Vagina (tissue), 2 donors: ENCODE measurements around the gene RNU1-1. TPM values are rescaled to one million over a fixed set of nuclear protein-coding genes. Genes with fewer than 3 reads are reported as not detected.
"Not testable (repeated sequence)": the region's sequence is repeated elsewhere in the genome, so short reads cannot be mapped to it uniquely, and the experiment has no call there.

Experiments
- DNase-seq, 2 donors: peaks; one replicate each; pipeline ENCODE4 v3.0.0-alpha.2; 2017; ENCODE audit errors: extremely low spot score in 2 of 2
- H3K27ac ChIP-seq: fragments of 200-600 bp; sonication (generic); one replicate; pipeline ENCODE4 v1.5.1; 2019
- H3K27me3 ChIP-seq: fragments of 200-600 bp; sonication (generic); one replicate; pipeline ENCODE4 v1.5.1; 2019
- H3K36me3 ChIP-seq, 2 donors: fragments of 200-600 bp; sonication (generic); one replicate each; pipeline ENCODE4 v1.5.1; 2017 to 2019
- H3K4me1 ChIP-seq: fragments of 200-600 bp; sonication (generic); one replicate; pipeline ENCODE4 v1.5.1; 2019
- H3K4me3 ChIP-seq, 2 donors: fragments of 200-600 bp; sonication (generic); 1 replicate in 1 of 2; 2 replicates in 1 of 2; pipeline ENCODE4 v1.5.1; 2016 to 2019
- H3K9me3 ChIP-seq: fragments of 200-600 bp; sonication (generic); one replicate; pipeline ENCODE4 v1.5.1; 2019
- CTCF ChIP-seq, 3 experiments: fragments of 450-650 bp in 2 of 3; fragments of 200-600 bp in 1 of 3; sonication (generic) in 1 of 3; IDR thresholded peaks; one replicate each; pipeline ENCODE4 v1.5.1; 2017 to 2019; ENCODE audit warnings: antibody characterized with exemption in 3 of 3, mild to moderate bottlenecking in 2 of 3, moderate library complexity in 2 of 3
- POLR2A ChIP-seq, 2 donors: fragments of 450-650 bp; IDR thresholded peaks; one replicate each; pipeline ENCODE4 v1.6.1; 2017; ENCODE audit warnings: antibody characterized with exemption in 2 of 2, mild to moderate bottlenecking in 2 of 2, moderate library complexity in 2 of 2
- POLR2AphosphoS5 ChIP-seq, 2 donors: sonication (generic); formaldehyde crosslinking; IDR thresholded peaks; one replicate each; pipeline ENCODE4 v1.9.0; 2017; ENCODE audit warnings: antibody characterized with exemption in 2 of 2, mild to moderate bottlenecking in 2 of 2, low read depth in 1 of 2; ENCODE audit not compliant: insufficient read depth in 1 of 2
- intact Hi-C: fragments of 100-400 bp; cut with DNase I; formaldehyde crosslinking; loops from one replicate; pipeline ENCODE4 v1.15.1; 2023
- total RNA-seq: library from RNA; depleted of rRNA; stranded (reverse); fragments of >200 nt; gene quantifications from one replicate; pipeline ENCODE4 v1.2.3, GENCODE V29; 2016

The RNU1-1 gene
- total RNA-seq, 1 donor from 2014 or later: 19,908 TPM

- H3K36me3 ChIP-seq, DNase-seq, H3K4me1 ChIP-seq, intact Hi-C loops, H3K9me3 ChIP-seq, H3K27ac ChIP-seq, H3K27me3 ChIP-seq: not testable (repeated sequence)
- peak overlapping the region in 1 of 2 donors; percentile 44 for H3K4me3 ChIP-seq
Measured at GRCh38 chr1:16535898-16536297, 21.8 kb upstream of the RNU1-1 start.

- H3K9me3 ChIP-seq, H3K27ac ChIP-seq, DNase-seq, H3K27me3 ChIP-seq, H3K36me3 ChIP-seq, intact Hi-C loops, H3K4me1 ChIP-seq: not testable (repeated sequence)
- peak overlapping the region; percentile 5 to 44 for H3K4me3 ChIP-seq
Measured at GRCh38 chr1:16535487-16535886, 21.4 kb upstream of the RNU1-1 start.

GRCh38 chr1:16534829-16535456 is 20.9 kb upstream of the RNU1-1 start:
- H3K27ac ChIP-seq, H3K36me3 ChIP-seq, DNase-seq, H3K27me3 ChIP-seq, intact Hi-C loops, H3K9me3 ChIP-seq, H3K4me1 ChIP-seq: not testable (repeated sequence)
- H3K4me3 ChIP-seq: peak overlapping the region; percentile 5 to 44

GRCh38 chr1:16534239-16534828 is 20.2 kb upstream of the RNU1-1 start:
- not testable (repeated sequence) for H3K9me3 ChIP-seq, DNase-seq

GRCh38 chr1:16532235-16532991 is 18.3 kb upstream of the RNU1-1 start:
- DNase-seq, intact Hi-C loops, H3K27me3 ChIP-seq, H3K27ac ChIP-seq, H3K9me3 ChIP-seq, H3K4me1 ChIP-seq, H3K4me3 ChIP-seq, H3K36me3 ChIP-seq: not testable (repeated sequence)

More at GRCh38 chr1:16534239-16534828, 20.2 kb upstream of the RNU1-1 start:
- intact Hi-C loops, H3K36me3 ChIP-seq, H3K27ac ChIP-seq, H3K27me3 ChIP-seq, H3K4me1 ChIP-seq: not testable (repeated sequence)
- H3K4me3 ChIP-seq: peak overlapping the region in 1 of 2 donors; percentile 44

GRCh38 chr1:16528338-16528737 is 14.3 kb upstream of the RNU1-1 start:
- H3K36me3 ChIP-seq, DNase-seq: not testable (repeated sequence)

GRCh38 chr1:16525769-16526168 is 11.7 kb upstream of the RNU1-1 start:
- H3K4me3 ChIP-seq, DNase-seq, H3K36me3 ChIP-seq, H3K27me3 ChIP-seq, H3K27ac ChIP-seq, H3K4me1 ChIP-seq, H3K9me3 ChIP-seq, intact Hi-C loops: not testable (repeated sequence)

More at GRCh38 chr1:16528338-16528737, 14.3 kb upstream of the RNU1-1 start:
- intact Hi-C loops, H3K4me3 ChIP-seq, H3K9me3 ChIP-seq, H3K4me1 ChIP-seq, H3K27me3 ChIP-seq, H3K27ac ChIP-seq: not testable (repeated sequence)

GRCh38 chr1:16521679-16522078 is 7.6 kb upstream of the RNU1-1 start:
- H3K4me3 ChIP-seq, H3K27ac ChIP-seq, H3K4me1 ChIP-seq, H3K27me3 ChIP-seq, intact Hi-C loops, H3K9me3 ChIP-seq, DNase-seq, H3K36me3 ChIP-seq: not testable (repeated sequence)

- no peak overlapping the region for H3K27ac ChIP-seq
- no peak for TF ChIP-seq POLR2AphosphoS5 (IDR thresholded peaks at IDR 0.05; ENCODE audit: insufficient read depth in 1 of 2, low read depth in 1 of 2)
- TF ChIP-seq POLR2A (IDR thresholded peaks at IDR 0.05): no peak
- TF ChIP-seq CTCF (IDR thresholded peaks at IDR 0.05): no peak
- H3K36me3 ChIP-seq: no peaks in the 10 kb centered on the region
- no peaks in the 10 kb centered on the region for H3K4me1 ChIP-seq
- no peaks in the 10 kb centered on the region for H3K9me3 ChIP-seq
- H3K27me3 ChIP-seq: no peaks in the 10 kb centered on the region
- DNase-seq: no peak
- H3K4me3 ChIP-seq: peak overlapping the region in 1 of 2 donors; percentile 3
- intact Hi-C loops: no loop called here
Measured at GRCh38 chr1:16521288-16521583, 7.2 kb upstream of the RNU1-1 start.

GRCh38 chr1:16520435-16521287 is 6.6 kb upstream of the RNU1-1 start:
- H3K4me3 ChIP-seq: peak overlapping the region in 1 of 2 donors; percentile 3
- H3K9me3 ChIP-seq, H3K4me1 ChIP-seq, DNase-seq, intact Hi-C loops, H3K36me3 ChIP-seq, H3K27ac ChIP-seq, H3K27me3 ChIP-seq: not testable (repeated sequence)

- H3K36me3 ChIP-seq, H3K27me3 ChIP-seq, intact Hi-C loops, DNase-seq, H3K27ac ChIP-seq, H3K4me3 ChIP-seq, H3K9me3 ChIP-seq, H3K4me1 ChIP-seq: not testable (repeated sequence)
Measured at GRCh38 chr1:16519255-16519951, 5.3 kb upstream of the RNU1-1 start.
